ENCODE measurements around the gene ZNF726.
"Not testable (repeated sequence)": the region's sequence is repeated elsewhere in the genome, so short reads cannot be mapped to it uniquely, and the experiment has no call there.

Gene ZNF726

GRCh38 chr19:23943411-23943810 lies 28.7 kb downstream of the ZNF726 start:
- no peak for DNase-seq (ENCODE audit: low read depth)

- DNase-seq (ENCODE audit: low read depth), result no peak
Measured at GRCh38 chr19:23946569-23946968, 31.9 kb downstream of the ZNF726 start.

GRCh38 chr19:23949611-23950010 lies 34.9 kb downstream of the ZNF726 start:
- DNase-seq (ENCODE audit: low read depth), result no peak

GRCh38 chr19:23956051-23956450 lies 41.4 kb downstream of the ZNF726 start:
- DNase-seq (ENCODE audit: low read depth), result no peak

GRCh38 chr19:23957660-23958281 lies 43.1 kb downstream of the ZNF726 start:
- peak; percentile 3 for DNase-seq (ENCODE audit: low read depth)

GRCh38 chr19:23963396-23963795 lies 48.7 kb downstream of the ZNF726 start:
- not testable (repeated sequence) for DNase-seq (ENCODE audit: low read depth)

GRCh38 chr19:23963881-23964280 lies 49.2 kb downstream of the ZNF726 start:
- not testable (repeated sequence) for DNase-seq (ENCODE audit: low read depth)

- DNase-seq (ENCODE audit: low read depth), result not testable (repeated sequence)
Measured at GRCh38 chr19:23964334-23964733, 49.6 kb downstream of the ZNF726 start.

GRCh38 chr19:23969630-23970029 lies 54.9 kb downstream of the ZNF726 start:
- no peak for DNase-seq (ENCODE audit: low read depth)

GRCh38 chr19:23971598-23971997 lies 56.9 kb downstream of the ZNF726 start:
- DNase-seq (ENCODE audit: low read depth), result no peak

GRCh38 chr19:23972161-23972560 lies 57.5 kb downstream of the ZNF726 start:
- DNase-seq (ENCODE audit: low read depth), result no peak

- no peak for DNase-seq (ENCODE audit: low read depth)
Measured at GRCh38 chr19:23974941-23975340, 60.3 kb downstream of the ZNF726 start.

GRCh38 chr19:23976631-23977030 lies 61.9 kb downstream of the ZNF726 start:
- not testable (repeated sequence) for DNase-seq (ENCODE audit: low read depth)

GRCh38 chr19:23977256-23977655 lies 62.6 kb downstream of the ZNF726 start:
- DNase-seq (ENCODE audit: low read depth), result not testable (repeated sequence)

GRCh38 chr19:23978068-23978467 lies 63.4 kb downstream of the ZNF726 start:
- DNase-seq (ENCODE audit: low read depth), result no peak

GRCh38 chr19:23980805-23981204 lies 66.1 kb downstream of the ZNF726 start:
- DNase-seq (ENCODE audit: low read depth), result no peak

GRCh38 chr19:23981863-23982262 lies 67.2 kb downstream of the ZNF726 start:
- DNase-seq (ENCODE audit: low read depth), result no peak

- no peak for DNase-seq (ENCODE audit: low read depth)
Measured at GRCh38 chr19:23983406-23983805, 68.7 kb downstream of the ZNF726 start.

Measured in amniotic epithelial cell (primary cell).